ENCODE measurements around the gene CYTH4.

DNA sequence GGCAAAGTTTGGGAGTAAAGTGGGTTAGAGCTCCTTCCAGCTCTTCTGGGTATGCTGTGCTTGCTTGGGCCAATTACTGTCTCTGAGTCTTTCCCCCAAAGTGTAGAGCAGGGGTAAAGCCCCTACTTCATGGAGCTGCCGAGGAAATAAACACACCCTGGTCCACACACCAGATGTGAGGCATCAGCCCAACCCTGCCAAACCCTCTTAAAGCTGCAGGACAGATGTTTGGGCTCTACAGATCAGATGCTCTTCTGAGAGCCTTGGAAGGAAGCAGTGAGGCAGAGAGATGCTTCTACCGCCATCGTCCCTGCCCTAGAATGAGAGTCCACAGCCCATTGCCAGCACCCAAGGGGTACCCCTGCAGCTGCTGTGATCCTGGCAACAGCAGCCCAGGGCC is 80.3 kb downstream of the CYTH4 start:
- no peak for TF ChIP-seq ARNT (IDR thresholded peaks at IDR 0.05)
- TF ChIP-seq SP1 (IDR thresholded peaks at IDR 0.05) = no peak
- TF ChIP-seq FOXA1 (IDR thresholded peaks at IDR 0.05) = no peak
- TF ChIP-seq HDGF (IDR thresholded peaks at IDR 0.05; ENCODE audit: borderline replicate concordance) = no peak
- TF ChIP-seq, protein P1, sequence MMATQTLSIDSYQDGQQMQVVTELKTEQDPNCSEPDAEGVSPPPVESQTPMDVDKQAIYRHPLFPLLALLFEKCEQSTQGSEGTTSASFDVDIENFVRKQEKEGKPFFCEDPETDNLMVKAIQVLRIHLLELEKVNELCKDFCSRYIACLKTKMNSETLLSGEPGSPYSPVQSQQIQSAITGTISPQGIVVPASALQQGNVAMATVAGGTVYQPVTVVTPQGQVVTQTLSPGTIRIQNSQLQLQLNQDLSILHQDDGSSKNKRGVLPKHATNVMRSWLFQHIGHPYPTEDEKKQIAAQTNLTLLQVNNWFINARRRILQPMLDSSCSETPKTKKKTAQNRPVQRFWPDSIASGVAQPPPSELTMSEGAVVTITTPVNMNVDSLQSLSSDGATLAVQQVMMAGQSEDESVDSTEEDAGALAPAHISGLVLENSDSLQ (IDR thresholded peaks at IDR 0.05) = no peak
- TF ChIP-seq TARDBP (IDR thresholded peaks at IDR 0.05) = no peak
- TF ChIP-seq BHLHE40 (IDR thresholded peaks at IDR 0.05; ENCODE audit: borderline replicate concordance) = no peak
- no peak for TF ChIP-seq SUZ12 (IDR thresholded peaks at IDR 0.05)
